Liver (tissue), 9 donors: ENCODE measurements around the gene PHF12. TPM values are rescaled to one million over a fixed set of nuclear protein-coding genes. Genes with fewer than 3 reads are reported as not detected.

ENCODE experiments used
- DNase-seq: peaks from one replicate; pipeline ENCODE4 v3.0.0-alpha.2; 2017; ENCODE audit warnings: low spot score
- H3K27ac ChIP-seq, 2 donors: one replicate each; pipeline ENCODE4 v1.7.0; 2013; ENCODE audit warnings: inconsistent platforms in 2 of 2, low read length in 2 of 2, control low read depth in 1 of 2, low read depth in 1 of 2, mild to moderate bottlenecking in 1 of 2
- H3K27me3 ChIP-seq, 4 donors: one replicate each; pipeline versions ENCODE4 v1.6.1 to v1.7.0; 2013; ENCODE audit warnings: low read length in 3 of 4, inconsistent platforms in 1 of 4, mild to moderate bottlenecking in 1 of 4, moderate library complexity in 1 of 4; ENCODE audit not compliant: control insufficient read depth in 4 of 4, insufficient read depth in 4 of 4
- H3K36me3 ChIP-seq, 4 donors: one replicate each; pipeline versions ENCODE4 v1.6.1 to v1.7.0; 2013; ENCODE audit warnings: low read length in 3 of 4, mild to moderate bottlenecking in 3 of 4, low read depth in 1 of 4, moderate library complexity in 1 of 4; ENCODE audit not compliant: control insufficient read depth in 4 of 4, insufficient read depth in 3 of 4
- H3K4me1 ChIP-seq, 4 donors: one replicate each; pipeline versions ENCODE4 v1.6.1 to v1.7.0; 2013; ENCODE audit warnings: low read length in 3 of 4, mild to moderate bottlenecking in 3 of 4, moderate library complexity in 1 of 4; ENCODE audit not compliant: control insufficient read depth in 4 of 4, insufficient read depth in 4 of 4
- H3K4me3 ChIP-seq, 3 donors: one replicate each; pipeline versions ENCODE4 v1.6.1 to v1.7.0; 2013; ENCODE audit warnings: low read length in 3 of 3, control low read depth in 1 of 3, low read depth in 1 of 3, mild to moderate bottlenecking in 1 of 3
- H3K9ac ChIP-seq, 2 donors: one replicate each; pipeline ENCODE4 v1.7.0; 2013; ENCODE audit warnings: low read length in 2 of 2, mild to moderate bottlenecking in 2 of 2, moderate library complexity in 2 of 2, control low read depth in 1 of 2, low read depth in 1 of 2
- H3K9me3 ChIP-seq, 4 donors: one replicate each; pipeline versions ENCODE4 v1.6.1 to v1.7.0; 2013; ENCODE audit warnings: low read length in 3 of 4; ENCODE audit not compliant: control insufficient read depth in 4 of 4
- ATF3 ChIP-seq: IDR thresholded peaks from 2 replicates; pipeline ENCODE4 v1.6.1; 2016; ENCODE audit warnings: antibody characterized with exemption
- GABPA ChIP-seq, 2 donors: IDR thresholded peaks in 1 of 2; conservative IDR thresholded peaks in 1 of 2; 2 replicates each; pipeline ENCODE4 v1.6.1; 2016; ENCODE audit warnings: antibody characterized with exemption in 2 of 2, mild to moderate bottlenecking in 1 of 2, moderate library complexity in 1 of 2
- HNF4A ChIP-seq, 2 donors: conservative IDR thresholded peaks; 2 replicates each; pipeline ENCODE4 v1.6.1; 2016; ENCODE audit warnings: antibody characterized with exemption in 2 of 2, mild to moderate bottlenecking in 2 of 2
- HNF4G ChIP-seq: IDR thresholded peaks from 2 replicates; pipeline ENCODE4 v1.6.1; 2016; ENCODE audit warnings: antibody characterized with exemption
- JUND ChIP-seq, 2 donors: IDR thresholded peaks; 2 replicates each; pipeline ENCODE4 v1.6.1; 2016; ENCODE audit warnings: antibody characterized with exemption in 2 of 2
- MAX ChIP-seq: IDR thresholded peaks from 2 replicates; pipeline ENCODE4 v1.6.1; 2016; ENCODE audit warnings: antibody characterized with exemption
- NR2F2 ChIP-seq: IDR thresholded peaks from 2 replicates; pipeline ENCODE4 v1.6.1; 2016; ENCODE audit warnings: antibody characterized with exemption
- RAD21 ChIP-seq, 2 donors: IDR thresholded peaks; 2 replicates each; pipeline ENCODE4 v1.6.1; 2016; ENCODE audit warnings: antibody characterized with exemption in 2 of 2, mild to moderate bottlenecking in 2 of 2
- REST ChIP-seq: IDR thresholded peaks from 2 replicates; pipeline ENCODE4 v1.6.1; 2016; ENCODE audit warnings: antibody characterized with exemption, mild to moderate bottlenecking
- RXRA ChIP-seq, 2 donors: IDR thresholded peaks; 2 replicates each; pipeline ENCODE4 v1.6.1; 2017 to 2018; ENCODE audit warnings: antibody characterized with exemption in 2 of 2, mild to moderate bottlenecking in 1 of 2
- YY1 ChIP-seq: IDR thresholded peaks from 2 replicates; pipeline ENCODE4 v1.6.1; 2016; ENCODE audit warnings: antibody characterized with exemption, mild to moderate bottlenecking
- ZBTB33 ChIP-seq: IDR thresholded peaks from 2 replicates; pipeline ENCODE4 v1.6.1; 2016; ENCODE audit warnings: antibody characterized with exemption
- WGBS: extraction: QIAGEN DNeasy Blood & Tissue Kit; methylation state at CpG from one replicate; pipeline ENCODE4 v1.1.7; 2013; 5-methylcytosine and 5-hydroxymethylcytosine counted together
- polyA plus RNA-seq, 2 donors: library from polyadenylated mRNA; stranded (reverse) in 1 of 2; unstranded in 1 of 2; fragments of 200-250 nt in 1 of 2; fragments of >200 nt in 1 of 2; fragmentation: Nextera tagmentation in 1 of 2; extraction: Ambion mirVana in 1 of 2; gene quantifications; one replicate each; pipeline versions ENCODE4 v1.2.1 to v1.2.3, GENCODE V29; 2013 to 2015
- total RNA-seq, 2 donors: library from RNA; depleted of rRNA; stranded (reverse); fragments of >200 nt; gene quantifications; one replicate each; pipeline ENCODE4 v1.2.3, GENCODE V29; 2014
- TF ChIP-seq, protein P1 (sequence below): fragments of 150-350 bp; IDR thresholded peaks from 2 replicates; pipeline ENCODE4 v1.5.1; 2017; ENCODE audit warnings: improper control_type of control experiment, low read depth, low read length; ENCODE audit not compliant: missing input control
- donor health status: healthy.
- donor health status: healthy.
- donor health status: healthy.
- donor health status: healthy.
- donor health status: healthy.

The PHF12 gene
- total and polyA plus RNA-seq, 4 donors: 4.3 to 21.3 (median 11.7) TPM

GRCh38 chr17:28949185-28950016 lies 1.9 kb downstream of the PHF12 start:
- H3K36me3 ChIP-seq: no peaks in the 10 kb centered on the region
- DNase-seq: peak; percentile 71
- peaks cover 3 to 30% (median 23%) of the 10 kb centered on the region in 4 donors for H3K4me1 ChIP-seq
- peak overlapping the region; percentile 73 to 94 (median 94) for H3K4me3 ChIP-seq
- TF ChIP-seq JUND (IDR thresholded peaks at IDR 0.05) (no peak), RAD21 (IDR thresholded peaks at IDR 0.05) (peak in 1 of 2 donors; percentile 31), YY1 (peak; percentile 96)
- TF ChIP-seq, protein P1, sequence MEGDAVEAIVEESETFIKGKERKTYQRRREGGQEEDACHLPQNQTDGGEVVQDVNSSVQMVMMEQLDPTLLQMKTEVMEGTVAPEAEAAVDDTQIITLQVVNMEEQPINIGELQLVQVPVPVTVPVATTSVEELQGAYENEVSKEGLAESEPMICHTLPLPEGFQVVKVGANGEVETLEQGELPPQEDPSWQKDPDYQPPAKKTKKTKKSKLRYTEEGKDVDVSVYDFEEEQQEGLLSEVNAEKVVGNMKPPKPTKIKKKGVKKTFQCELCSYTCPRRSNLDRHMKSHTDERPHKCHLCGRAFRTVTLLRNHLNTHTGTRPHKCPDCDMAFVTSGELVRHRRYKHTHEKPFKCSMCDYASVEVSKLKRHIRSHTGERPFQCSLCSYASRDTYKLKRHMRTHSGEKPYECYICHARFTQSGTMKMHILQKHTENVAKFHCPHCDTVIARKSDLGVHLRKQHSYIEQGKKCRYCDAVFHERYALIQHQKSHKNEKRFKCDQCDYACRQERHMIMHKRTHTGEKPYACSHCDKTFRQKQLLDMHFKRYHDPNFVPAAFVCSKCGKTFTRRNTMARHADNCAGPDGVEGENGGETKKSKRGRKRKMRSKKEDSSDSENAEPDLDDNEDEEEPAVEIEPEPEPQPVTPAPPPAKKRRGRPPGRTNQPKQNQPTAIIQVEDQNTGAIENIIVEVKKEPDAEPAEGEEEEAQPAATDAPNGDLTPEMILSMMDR: no peak
- no peaks in the 10 kb centered on the region for H3K9me3 ChIP-seq
- no peaks in the 10 kb centered on the region for H3K27me3 ChIP-seq
- peak overlapping the region; percentile 87 to 88 for H3K27ac ChIP-seq
- WGBS: under 1% methylated on average over 61 of the region's 61 CpGs
- H3K9ac ChIP-seq: peak overlapping the region; percentile 78 to 88

DNA sequence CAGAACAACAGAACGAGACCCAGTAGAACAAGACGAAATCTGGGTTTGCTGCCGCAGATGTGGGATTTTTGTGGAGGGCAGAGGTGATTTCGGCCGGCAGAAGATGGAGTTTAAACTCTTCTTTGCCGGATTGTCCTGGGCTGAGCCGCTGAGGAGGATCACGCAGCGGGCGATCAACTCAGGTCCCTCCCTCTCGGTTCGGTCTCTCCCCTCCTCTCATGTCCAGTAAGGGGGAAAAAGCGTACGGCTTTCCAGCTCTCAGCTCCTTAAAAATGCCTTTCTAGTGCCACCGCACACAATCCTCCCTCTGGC lies 2.5 kb downstream of the PHF12 start:
- TF ChIP-seq RXRA (IDR thresholded peaks at IDR 0.05) (peak in 1 of 2 donors; percentile 29), GABPA (IDR thresholded peaks at IDR 0.05 in 1 of 2, conservative IDR thresholded peaks at IDR 0.05 in 1 of 2) (no peak)
- peaks cover 3 to 30% (median 23%) of the 10 kb centered on the region in 4 donors for H3K4me1 ChIP-seq
- H3K9ac ChIP-seq: peak overlapping the region; percentile 8 to 78
- peak overlapping the region; percentile 87 to 88 for H3K27ac ChIP-seq
- peak overlapping the region; percentile 73 to 94 (median 94) for H3K4me3 ChIP-seq
- no peak for DNase-seq
- H3K9me3 ChIP-seq: no peaks in the 10 kb centered on the region
- no peaks in the 10 kb centered on the region for H3K27me3 ChIP-seq
- peaks cover 0 to 3% (median 1%) of the 10 kb centered on the region in 4 donors for H3K36me3 ChIP-seq
- WGBS: under 1% methylated on average over 15 of the region's 15 CpGs

DNA sequence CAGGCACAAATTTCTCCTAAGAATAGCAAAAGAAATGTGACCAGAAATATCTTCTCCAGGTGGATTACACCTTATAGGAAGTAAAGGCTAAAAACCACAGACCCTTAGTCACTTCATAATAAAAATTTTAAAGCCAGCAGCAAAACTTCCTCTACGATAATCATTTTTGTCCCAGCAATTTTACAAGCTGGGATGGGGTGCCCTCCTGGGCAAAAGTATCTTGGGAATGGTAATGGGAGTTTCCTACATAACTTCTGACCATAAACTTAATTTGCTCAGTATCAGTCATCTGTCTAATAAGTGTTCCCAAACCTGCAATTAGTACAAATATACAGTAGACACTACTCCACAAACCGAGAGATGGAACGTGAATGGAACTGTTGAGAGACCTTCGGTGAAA lies 3.0 kb downstream of the PHF12 start:
- H3K4me3 ChIP-seq: peak overlapping the region in 2 of 3 donors; percentile 94
- peak overlapping the region; percentile 30 to 78 for H3K9ac ChIP-seq
- DNase-seq: no peak
- H3K27me3 ChIP-seq: no peaks in the 10 kb centered on the region
- peaks cover 3 to 28% (median 23%) of the 10 kb centered on the region in 4 donors for H3K4me1 ChIP-seq
- H3K9me3 ChIP-seq: no peaks in the 10 kb centered on the region
- TF ChIP-seq, protein P1: no peak
- TF ChIP-seq HNF4A (conservative IDR thresholded peaks at IDR 0.05) (no peak), YY1 (no peak), GABPA (IDR thresholded peaks at IDR 0.05 in 1 of 2, conservative IDR thresholded peaks at IDR 0.05 in 1 of 2) (no peak), REST (no peak), JUND (IDR thresholded peaks at IDR 0.05) (no peak), RXRA (IDR thresholded peaks at IDR 0.05) (no peak), MAX (no peak), ZBTB33 (no peak), HNF4G (no peak), ATF3 (no peak), NR2F2 (no peak)
- peaks cover 0 to 3% (median 1%) of the 10 kb centered on the region in 4 donors for H3K36me3 ChIP-seq
- H3K27ac ChIP-seq: peak overlapping the region; percentile 87 to 88
- 37% methylated on average over 4 of the region's 4 CpGs for WGBS
